Measurements from ENCODE around the gene CEPT1.
A peak's percentile ranks its signal among the peaks of the same experiment; 100 is the strongest.

CEPT1 gene

DNA sequence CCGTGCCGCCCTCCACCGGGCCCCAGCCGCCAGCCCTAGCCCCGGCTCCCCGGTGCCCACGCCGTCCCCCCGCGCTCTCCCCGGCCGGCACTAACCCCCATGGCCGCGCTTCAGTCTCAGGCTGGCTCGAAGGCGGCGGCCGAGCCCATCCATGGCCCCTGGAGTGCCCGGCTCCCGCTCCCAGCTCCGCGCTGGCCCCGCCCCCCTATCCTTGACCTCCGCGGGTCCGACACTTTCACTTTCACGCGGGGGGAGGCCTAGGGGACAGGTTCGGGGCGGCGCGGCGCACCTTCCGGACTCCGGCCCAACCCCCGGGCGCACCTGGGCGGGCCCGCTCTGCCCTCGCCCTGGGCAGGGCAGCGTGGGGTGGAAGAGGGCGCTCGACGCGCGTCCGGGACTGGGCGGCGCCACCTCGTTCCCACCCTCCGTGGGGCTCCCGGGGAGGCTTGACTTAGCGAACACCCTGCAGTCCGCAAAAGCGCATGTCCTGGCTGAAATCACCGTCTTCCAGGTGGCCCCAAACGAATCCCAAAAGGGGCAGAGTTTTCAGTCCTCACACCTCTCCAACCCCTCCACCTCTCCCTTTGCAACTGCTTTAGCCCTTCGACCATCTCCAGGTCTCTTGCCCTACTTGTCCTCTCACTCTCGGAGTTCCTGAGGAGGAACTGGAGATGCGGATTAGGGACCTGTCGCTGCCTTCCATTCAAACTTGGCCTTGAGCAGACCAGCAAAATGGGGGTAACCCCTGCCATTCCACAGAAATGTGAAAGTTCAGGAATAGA, 64.4 kb downstream of the CEPT1 start:
- no peaks in the 10 kb centered on the region for H3K9me2 ChIP-seq (ENCODE audit: low read depth, low read length)
- H2AFZ ChIP-seq (ENCODE audit: low read length), result no peak overlapping the region
- H4K20me1 ChIP-seq (ENCODE audit: insufficient read depth, low read length), result no peaks in the 10 kb centered on the region
- H3K4me3 ChIP-seq (ENCODE audit: low read depth, low read length, poor library complexity, severe bottlenecking), result peak overlapping the region; percentile 75
- no peaks in the 10 kb centered on the region for H3K27me3 ChIP-seq (ENCODE audit: insufficient read depth, low read length)
- H3K9me3 ChIP-seq (ENCODE audit: low read length), result no peaks in the 10 kb centered on the region
- peak overlapping the region; percentile 89 for H3K27ac ChIP-seq (ENCODE audit: low read depth, low read length, poor library complexity, severe bottlenecking)
- H3K36me3 ChIP-seq (ENCODE audit: insufficient read depth, low read length), result peaks cover 31% of the 10 kb centered on the region; the same call in 1 of the 2 replicates
- peaks cover 74% of the 10 kb centered on the region for H3K4me1 ChIP-seq (ENCODE audit: insufficient read depth, low read length, severe bottlenecking)
- H3F3A ChIP-seq (ENCODE audit: insufficient read depth, low read length), result peaks cover 6% of the 10 kb centered on the region; the same call in 1 of the 2 replicates
- TF ChIP-seq, protein P1, sequence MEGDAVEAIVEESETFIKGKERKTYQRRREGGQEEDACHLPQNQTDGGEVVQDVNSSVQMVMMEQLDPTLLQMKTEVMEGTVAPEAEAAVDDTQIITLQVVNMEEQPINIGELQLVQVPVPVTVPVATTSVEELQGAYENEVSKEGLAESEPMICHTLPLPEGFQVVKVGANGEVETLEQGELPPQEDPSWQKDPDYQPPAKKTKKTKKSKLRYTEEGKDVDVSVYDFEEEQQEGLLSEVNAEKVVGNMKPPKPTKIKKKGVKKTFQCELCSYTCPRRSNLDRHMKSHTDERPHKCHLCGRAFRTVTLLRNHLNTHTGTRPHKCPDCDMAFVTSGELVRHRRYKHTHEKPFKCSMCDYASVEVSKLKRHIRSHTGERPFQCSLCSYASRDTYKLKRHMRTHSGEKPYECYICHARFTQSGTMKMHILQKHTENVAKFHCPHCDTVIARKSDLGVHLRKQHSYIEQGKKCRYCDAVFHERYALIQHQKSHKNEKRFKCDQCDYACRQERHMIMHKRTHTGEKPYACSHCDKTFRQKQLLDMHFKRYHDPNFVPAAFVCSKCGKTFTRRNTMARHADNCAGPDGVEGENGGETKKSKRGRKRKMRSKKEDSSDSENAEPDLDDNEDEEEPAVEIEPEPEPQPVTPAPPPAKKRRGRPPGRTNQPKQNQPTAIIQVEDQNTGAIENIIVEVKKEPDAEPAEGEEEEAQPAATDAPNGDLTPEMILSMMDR (IDR thresholded peaks at IDR 0.05; ENCODE audit: low read length), result 0 out of 2 replicates have a peak, but pooled peaks have one; percentile 28
- no peak for TF ChIP-seq EZH2 (IDR thresholded peaks at IDR 0.05; ENCODE audit: borderline replicate concordance, low read length)
- peak overlapping the region; percentile 99 for H3K9ac ChIP-seq (ENCODE audit: low read length)
- H3K4me2 ChIP-seq (ENCODE audit: low read length), result peak overlapping the region; percentile 87
- peaks cover 10% of the 10 kb centered on the region; the same call in 1 of the 2 replicates for H3K79me2 ChIP-seq (ENCODE audit: insufficient read depth, low read length)

DNA sequence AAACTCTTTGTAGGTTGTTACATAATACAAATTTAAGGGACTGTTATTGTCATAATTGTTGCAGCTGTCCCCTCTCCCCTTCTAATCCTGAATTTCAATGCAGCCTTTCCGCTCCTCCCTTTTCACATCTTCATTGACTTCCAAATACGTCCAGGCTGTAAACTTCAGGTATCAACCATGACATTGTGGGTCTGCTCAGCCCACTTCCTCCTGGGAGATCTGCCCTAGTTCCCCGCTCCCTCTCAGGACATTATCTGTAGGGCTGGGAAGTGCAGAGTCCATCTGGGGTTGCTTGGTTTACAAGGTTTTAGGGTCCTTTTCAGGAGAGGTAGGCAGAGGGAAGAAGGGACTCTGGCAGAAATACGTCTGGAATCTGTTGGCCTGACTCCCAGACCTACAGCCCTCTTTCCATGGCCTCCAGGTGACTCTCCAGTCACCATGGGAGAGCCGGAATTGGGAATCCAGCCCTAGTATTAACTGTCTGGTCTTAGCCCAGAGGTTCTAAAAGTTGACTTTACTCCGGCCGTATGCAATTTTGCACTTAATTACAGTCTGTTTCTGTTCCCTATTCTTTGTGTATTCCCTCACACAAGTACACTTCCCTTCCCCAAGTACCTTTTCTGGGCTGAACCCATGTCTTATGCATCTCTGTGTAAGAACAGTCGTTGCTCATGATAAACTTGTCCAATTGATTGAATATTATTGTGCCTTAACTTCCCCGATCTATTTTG, 65.1 kb downstream of the CEPT1 start:
- TF ChIP-seq EZH2 (IDR thresholded peaks at IDR 0.05; ENCODE audit: borderline replicate concordance, low read length), result no peak
- TF ChIP-seq, protein P1 (IDR thresholded peaks at IDR 0.05; ENCODE audit: low read length), result no peak

DNA sequence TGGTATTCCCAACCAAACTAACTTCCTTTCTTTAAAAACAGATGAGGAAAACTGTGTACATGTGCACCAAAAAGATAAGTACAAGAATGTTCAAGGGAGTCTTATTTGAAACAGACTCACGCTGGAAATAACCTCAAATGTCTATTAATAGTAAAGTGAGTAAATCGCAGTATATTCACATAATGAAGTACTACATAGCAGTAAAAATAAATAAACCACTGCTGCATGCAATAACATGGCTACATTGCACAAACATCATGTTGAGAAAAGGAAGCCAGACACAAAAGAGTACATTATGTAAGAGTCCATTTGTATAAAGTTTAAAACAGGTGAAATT, 65.7 kb downstream of the CEPT1 start:
- H3K4me1 ChIP-seq (ENCODE audit: insufficient read depth, low read length, severe bottlenecking), result peaks cover 61% of the 10 kb centered on the region
- H3K4me3 ChIP-seq (ENCODE audit: low read depth, low read length, poor library complexity, severe bottlenecking), result no peak overlapping the region
- H3K79me2 ChIP-seq (ENCODE audit: insufficient read depth, low read length), result peaks cover 10% of the 10 kb centered on the region; the same call in 1 of the 2 replicates
- H3K4me2 ChIP-seq (ENCODE audit: low read length), result no peak overlapping the region; the same call in 1 of the 2 replicates
- no peak overlapping the region for H2AFZ ChIP-seq (ENCODE audit: low read length)
- no peaks in the 10 kb centered on the region for H4K20me1 ChIP-seq (ENCODE audit: insufficient read depth, low read length)
- peaks cover 6% of the 10 kb centered on the region; the same call in 1 of the 2 replicates for H3F3A ChIP-seq (ENCODE audit: insufficient read depth, low read length)
- no peaks in the 10 kb centered on the region for H3K9me2 ChIP-seq (ENCODE audit: low read depth, low read length)
- H3K36me3 ChIP-seq (ENCODE audit: insufficient read depth, low read length), result peaks cover 18% of the 10 kb centered on the region; the same call in 1 of the 2 replicates
- no peaks in the 10 kb centered on the region for H3K9me3 ChIP-seq (ENCODE audit: low read length)
- H3K9ac ChIP-seq (ENCODE audit: low read length), result peak overlapping the region; percentile 99; the same call in 1 of the 2 replicates
- no peaks in the 10 kb centered on the region for H3K27me3 ChIP-seq (ENCODE audit: insufficient read depth, low read length)
- no peak for TF ChIP-seq EZH2 (IDR thresholded peaks at IDR 0.05; ENCODE audit: borderline replicate concordance, low read length)
- TF ChIP-seq, protein P1 (IDR thresholded peaks at IDR 0.05; ENCODE audit: low read length), result no peak
- H3K27ac ChIP-seq (ENCODE audit: low read depth, low read length, poor library complexity, severe bottlenecking), result peak overlapping the region; percentile 89

More for the DNA sequence above, 65.1 kb downstream of the CEPT1 start:
- Histone ChIP-seq H3F3A (ENCODE audit: insufficient read depth, low read length) (peaks cover 6% of the 10 kb centered on the region; the same call in 1 of the 2 replicates), H3K9me2 (ENCODE audit: low read depth, low read length) (no peaks in the 10 kb centered on the region), H3K9me3 (ENCODE audit: low read length) (no peaks in the 10 kb centered on the region), H3K27ac (ENCODE audit: low read depth, low read length, poor library complexity, severe bottlenecking) (peak overlapping the region; percentile 89), H3K4me1 (ENCODE audit: insufficient read depth, low read length, severe bottlenecking) (peaks cover 67% of the 10 kb centered on the region), H3K4me2 (ENCODE audit: low read length) (peak overlapping the region; percentile 87), H3K9ac (ENCODE audit: low read length) (peak overlapping the region; percentile 99), H3K79me2 (ENCODE audit: insufficient read depth, low read length) (peaks cover 10% of the 10 kb centered on the region; the same call in 1 of the 2 replicates), H3K27me3 (ENCODE audit: insufficient read depth, low read length) (no peaks in the 10 kb centered on the region), H4K20me1 (ENCODE audit: insufficient read depth, low read length) (no peaks in the 10 kb centered on the region), H3K4me3 (ENCODE audit: low read depth, low read length, poor library complexity, severe bottlenecking) (peak overlapping the region; percentile 75), H3K36me3 (ENCODE audit: insufficient read depth, low read length) (peaks cover 23% of the 10 kb centered on the region; the same call in 1 of the 2 replicates), H2AFZ (ENCODE audit: low read length) (no peak overlapping the region)
